Ovary (tissue), 9 donors: ENCODE data around the gene JAK2. TPM values are rescaled to one million over a fixed set of nuclear protein-coding genes. Genes with fewer than 3 reads are reported as not detected.

ENCODE experiments used
- DNase-seq, 5 donors: peaks; one replicate each; pipeline ENCODE4 v3.0.0-alpha.2; 2019 to 2020
- H3K27ac ChIP-seq, 2 donors: fragments of 200-600 bp; one replicate each; pipeline versions ENCODE4 v1.5.1 to v1.8.0; 2019 to 2022
- H3K27me3 ChIP-seq: fragments of 200-600 bp; one replicate; pipeline ENCODE4 v1.8.0; 2022
- H3K36me3 ChIP-seq: fragments of 200-600 bp; sonication (generic); one replicate; pipeline ENCODE4 v1.5.1; 2019
- H3K4me1 ChIP-seq: one replicate; pipeline ENCODE4 v1.8.1; 2013; ENCODE audit warnings: mild to moderate bottlenecking, moderate library complexity; ENCODE audit not compliant: insufficient read depth
- H3K4me3 ChIP-seq: fragments of 200-600 bp; sonication (generic); one replicate; pipeline ENCODE4 v1.5.1; 2017
- H3K9me3 ChIP-seq, 2 donors: fragments of 200-600 bp in 1 of 2; sonication (generic) in 1 of 2; one replicate each; pipeline versions ENCODE4 v1.5.1 to v1.8.1; 2013 to 2019; ENCODE audit warnings: mild to moderate bottlenecking in 1 of 2, moderate library complexity in 1 of 2
- CTCF ChIP-seq, 3 donors: fragments of 450-650 bp in 2 of 3; fragments of 200-600 bp in 1 of 3; IDR thresholded peaks; one replicate each; pipeline versions ENCODE4 v1.5.1 to v1.8.0; 2016 to 2022; ENCODE audit warnings: antibody characterized with exemption in 3 of 3, mild to moderate bottlenecking in 1 of 3
- EP300 ChIP-seq: sonication (generic); formaldehyde crosslinking; IDR thresholded peaks from one replicate; pipeline ENCODE4 v1.6.1; 2017; ENCODE audit warnings: antibody characterized with exemption
- POLR2A ChIP-seq: fragments of 450-650 bp; IDR thresholded peaks from one replicate; pipeline ENCODE4 v1.6.1; 2017; ENCODE audit warnings: antibody characterized with exemption, mild to moderate bottlenecking, moderate library complexity
- WGBS, 3 donors: extraction: QIAGEN DNeasy Blood & Tissue Kit in 1 of 3; methylation state at CpG; one replicate each; pipeline versions ENCODE4 v1.1.5 to v1.1.7; 2013 to 2017; 5-methylcytosine and 5-hydroxymethylcytosine counted together
- intact Hi-C, 4 donors: fragments of 100-400 bp; cut with DNase I; formaldehyde crosslinking; loops; one replicate each; pipeline versions ENCODE4 v1.11.0 to v1.15.1; 2022 to 2023
- polyA plus RNA-seq, 2 donors: library from polyadenylated mRNA; stranded (reverse); fragments of 200-250 nt in 1 of 2; fragments of 350-450 nt in 1 of 2; fragmentation: Illumina TruSeq in 1 of 2; extraction: RNeasy Lipid Tissue Mini Kit (QIAGEN cat#74804) in 1 of 2; gene quantifications; one replicate each; pipeline ENCODE4 v1.2.3, GENCODE V29; 2013 to 2014
- total RNA-seq, 7 donors: library from RNA; depleted of rRNA in 2 of 7; stranded (reverse); fragments of >200 nt in 2 of 7; fragmentation: NEBNext Ultra II Directional in 3 of 7; extraction: Animal tissue kit (Norgen Biotek cat#: 25700) in 3 of 7; gene quantifications; one replicate each; pipeline versions ENCODE4 v1.1.0 to v1.2.4, GENCODE V29; 2016 to 2023
- donor health status: DM: no; HTN: no; CAD: no; lungs with moderate emphysema.
- donor health status: DM: no; HTN: no; CAD: no.
- donor health status: Bipolar disorder and iron deficiency.
- donor health status: DM: yes; HTN: yes; CAD: no.
- donor health status: DM: no; HTN: no; CAD: no.
- donor health status: DM: yes; HTN: yes; CAD: no.

JAK2 gene
- total and polyA plus RNA-seq, 9 donors: 8.6 to 31.4 (median 18.4) TPM

- no peak overlapping the region for H3K27ac ChIP-seq
- no peak for DNase-seq
- no peaks in the 10 kb centered on the region for H3K9me3 ChIP-seq
- no peaks in the 10 kb centered on the region for H3K36me3 ChIP-seq
- WGBS, 3 donors: 81 to 92% (median 82%) methylated on average over 1 of the region's 1 CpG
- no peak for TF ChIP-seq EP300
- TF ChIP-seq POLR2A: no peak
- TF ChIP-seq CTCF (IDR thresholded peaks at IDR 0.05): no peak
- H3K4me1 ChIP-seq: peaks cover under 1% of the 10 kb centered on the region
- intact Hi-C loops: no loop called here
- no peak overlapping the region for H3K4me3 ChIP-seq
- no peaks in the 10 kb centered on the region for H3K27me3 ChIP-seq
These were observed 38.1 kb upstream of the JAK2 start for GRCh38 chr9:4946937-4947336.

- TF ChIP-seq EP300: no peak
- no peak for TF ChIP-seq POLR2A
- TF ChIP-seq CTCF (IDR thresholded peaks at IDR 0.05): no peak
- Histone ChIP-seq H3K4me1 (no peaks in the 10 kb centered on the region), H3K4me3 (no peak overlapping the region), H3K9me3 (no peaks in the 10 kb centered on the region), H3K27ac (no peak overlapping the region), H3K27me3 (no peaks in the 10 kb centered on the region), H3K36me3 (no peaks in the 10 kb centered on the region)
- DNase-seq: no peak
- intact Hi-C loops: no loop called here
- 79 to 88% (median 88%) methylated on average over 2 of the region's 2 CpGs for WGBS, 3 donors
These were observed 29.2 kb upstream of the JAK2 start for GRCh38 chr9:4955836-4956235.

- Histone ChIP-seq H3K4me1 (no peaks in the 10 kb centered on the region), H3K36me3 (no peaks in the 10 kb centered on the region), H3K4me3 (no peak overlapping the region), H3K27ac (no peak overlapping the region), H3K27me3 (no peaks in the 10 kb centered on the region), H3K9me3 (no peaks in the 10 kb centered on the region)
- WGBS, 3 donors: 83 to 96% (median 93%) methylated on average over 3 of the region's 3 CpGs
- DNase-seq: no peak
- intact Hi-C loops: no loop called here
- TF ChIP-seq CTCF (IDR thresholded peaks at IDR 0.05): no peak
- no peak for TF ChIP-seq POLR2A
- no peak for TF ChIP-seq EP300
These were observed 26.0 kb upstream of the JAK2 start for GRCh38 chr9:4959031-4959430.

- Histone ChIP-seq H3K27ac (no peak overlapping the region), H3K4me1 (no peaks in the 10 kb centered on the region), H3K4me3 (no peak overlapping the region), H3K9me3 (no peaks in the 10 kb centered on the region), H3K36me3 (no peaks in the 10 kb centered on the region), H3K27me3 (no peaks in the 10 kb centered on the region)
- TF ChIP-seq CTCF (IDR thresholded peaks at IDR 0.05) (no peak), POLR2A (no peak), EP300 (no peak)
- intact Hi-C loops: no loop called here
- DNase-seq: no peak
- 29 to 38% (median 33%) methylated on average over 2 of the region's 2 CpGs for WGBS, 3 donors
These were observed 23.0 kb upstream of the JAK2 start for GRCh38 chr9:4962085-4962484.

GRCh38 chr9:4964540-4964939, 20.5 kb upstream of the JAK2 start:
- intact Hi-C loops: no loop called here
- no peak overlapping the region for H3K27ac ChIP-seq
- H3K4me3 ChIP-seq: no peak overlapping the region
- no peaks in the 10 kb centered on the region for H3K4me1 ChIP-seq
- DNase-seq: no peak
- TF ChIP-seq POLR2A (no peak), CTCF (IDR thresholded peaks at IDR 0.05) (no peak), EP300 (no peak)
- H3K27me3 ChIP-seq: no peaks in the 10 kb centered on the region
- no peaks in the 10 kb centered on the region for H3K9me3 ChIP-seq
- H3K36me3 ChIP-seq: no peaks in the 10 kb centered on the region
